ENCODE results near the gene PCNX2. TPM values are rescaled to one million over a fixed set of nuclear protein-coding genes. Genes with fewer than 3 reads are reported as not detected.

The PCNX2 gene
- total and polyA plus RNA-seq, 5 donors: 0.66 to 5.0 (median 3.1) TPM

GRCh38 chr1:232993555-232993954, 302.0 kb downstream of the PCNX2 start:
- DNase-seq: no peak
- H3K27ac ChIP-seq (ENCODE audit: low read length): no peak overlapping the region
- no peak overlapping the region for H3K4me3 ChIP-seq (ENCODE audit: low read length)
- intact Hi-C loops (cut with DNase I): no loop called here
- no peak for ATAC-seq
- H3K9me3 ChIP-seq (ENCODE audit: control insufficient read depth, low read length): no peaks in the 10 kb centered on the region
- no peaks in the 10 kb centered on the region for H3K27me3 ChIP-seq (ENCODE audit: control insufficient read depth, insufficient read depth)
- H3K4me1 ChIP-seq (ENCODE audit: control insufficient read depth, insufficient read depth, low read length): no peaks in the 10 kb centered on the region
- WGBS: over 99% methylated on average over 3 of the region's 3 CpGs

DNA sequence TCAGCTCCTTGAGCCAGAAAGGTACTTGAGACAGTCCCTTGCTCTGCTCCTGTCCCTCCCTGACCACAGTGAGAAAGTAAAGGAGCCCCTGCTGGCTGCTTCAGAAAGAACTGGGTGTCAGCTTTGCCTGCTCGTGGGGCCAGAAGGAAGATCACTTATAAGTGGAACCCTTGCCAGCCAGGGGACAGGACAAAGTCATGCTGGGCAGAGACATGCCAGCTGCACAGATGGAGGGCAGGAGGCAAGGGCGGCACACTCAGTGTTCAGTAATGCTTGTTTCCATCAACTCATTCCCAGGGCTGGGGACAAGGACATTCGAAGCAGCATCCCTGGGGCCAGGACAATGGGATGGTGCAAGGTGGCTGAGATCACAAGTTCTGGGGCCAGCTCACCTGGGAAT, 303.3 kb downstream of the PCNX2 start:
- no peak for DNase-seq

DNA sequence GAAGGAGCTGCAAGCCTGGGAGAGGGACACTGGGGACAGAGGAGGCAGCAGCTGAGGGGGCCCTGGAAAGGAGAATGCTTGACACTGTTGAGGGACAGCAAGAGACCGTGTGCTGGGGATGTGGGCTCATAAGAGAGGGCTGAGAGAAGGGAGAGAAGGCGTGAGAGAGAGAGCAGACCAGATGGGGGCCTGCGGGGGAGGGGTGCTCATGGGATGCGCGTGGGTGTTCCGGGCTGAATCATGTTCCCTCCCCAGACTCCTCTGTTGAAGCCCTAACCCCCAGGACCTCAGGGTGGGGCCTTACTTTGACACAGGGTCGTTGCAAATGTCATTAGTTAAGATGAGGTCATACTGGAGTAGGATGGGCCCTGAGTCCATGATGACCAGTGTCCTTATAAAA, 304.3 kb downstream of the PCNX2 start:
- no peaks in the 10 kb centered on the region for H3K4me1 ChIP-seq (ENCODE audit: control insufficient read depth, insufficient read depth, low read length)
- 85% methylated on average over 7 of the region's 7 CpGs for WGBS
- no peaks in the 10 kb centered on the region for H3K9me3 ChIP-seq (ENCODE audit: control insufficient read depth, low read length)
- ATAC-seq: no peak
- H3K27me3 ChIP-seq (ENCODE audit: control insufficient read depth, insufficient read depth): no peaks in the 10 kb centered on the region
- no peak overlapping the region for H3K4me3 ChIP-seq (ENCODE audit: low read length)
- no peak for DNase-seq
- H3K27ac ChIP-seq (ENCODE audit: low read length): no peak overlapping the region
- intact Hi-C loops (cut with DNase I): no loop called here

More for the DNA sequence above, 303.3 kb downstream of the PCNX2 start:
- no peaks in the 10 kb centered on the region for H3K4me1 ChIP-seq (ENCODE audit: control insufficient read depth, insufficient read depth, low read length)
- no peaks in the 10 kb centered on the region for H3K27me3 ChIP-seq (ENCODE audit: control insufficient read depth, insufficient read depth)
- H3K27ac ChIP-seq (ENCODE audit: low read length): no peak overlapping the region
- ATAC-seq: peak; percentile 63 to 73
- intact Hi-C loops (cut with DNase I): no loop called here
- H3K9me3 ChIP-seq (ENCODE audit: control insufficient read depth, low read length): no peaks in the 10 kb centered on the region
- H3K4me3 ChIP-seq (ENCODE audit: low read length): no peak overlapping the region
- 69% methylated on average over 3 of the region's 3 CpGs for WGBS

GRCh38 chr1:232990176-232991128, 305.1 kb downstream of the PCNX2 start:
- WGBS: 88% methylated on average over 20 of the region's 20 CpGs
- no peak for DNase-seq
- no peak for ATAC-seq
- H3K27me3 ChIP-seq (ENCODE audit: control insufficient read depth, insufficient read depth): no peaks in the 10 kb centered on the region
- H3K4me1 ChIP-seq (ENCODE audit: control insufficient read depth, insufficient read depth, low read length): no peaks in the 10 kb centered on the region
- H3K27ac ChIP-seq (ENCODE audit: low read length): no peak overlapping the region
- intact Hi-C loops (cut with DNase I): no loop called here
- no peaks in the 10 kb centered on the region for H3K9me3 ChIP-seq (ENCODE audit: control insufficient read depth, low read length)
- no peak overlapping the region for H3K4me3 ChIP-seq (ENCODE audit: low read length)

DNA sequence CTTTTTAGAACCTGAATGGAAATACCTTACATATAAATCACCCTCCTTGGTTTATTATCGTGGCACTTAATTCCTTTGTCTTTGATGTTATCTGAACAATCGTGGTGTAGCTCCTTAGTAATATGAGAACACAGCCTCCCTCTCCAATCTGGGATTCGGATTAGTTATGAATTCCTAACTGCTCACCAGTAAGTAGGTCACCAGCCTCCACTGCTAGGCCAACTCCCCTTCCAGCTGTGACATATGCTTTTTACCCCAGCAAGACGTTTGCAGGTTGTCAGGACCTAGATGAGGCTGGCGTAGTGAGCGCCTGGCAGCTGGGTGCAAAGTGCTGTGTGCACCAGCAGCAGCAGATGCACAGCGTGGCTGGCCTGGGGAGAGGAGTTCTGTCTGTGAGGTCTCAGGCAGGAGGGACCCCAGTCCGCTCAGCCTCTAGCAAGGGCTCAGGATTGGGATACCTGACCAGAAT, 306.9 kb downstream of the PCNX2 start:
- H3K4me3 ChIP-seq (ENCODE audit: low read length): no peak overlapping the region
- ATAC-seq: no peak
- H3K27ac ChIP-seq (ENCODE audit: low read length): no peak overlapping the region
- H3K4me1 ChIP-seq (ENCODE audit: control insufficient read depth, insufficient read depth, low read length): no peaks in the 10 kb centered on the region
- no peaks in the 10 kb centered on the region for H3K27me3 ChIP-seq (ENCODE audit: control insufficient read depth, insufficient read depth)
- intact Hi-C loops (cut with DNase I): no loop called here
- WGBS: 63% methylated on average over 8 of the region's 8 CpGs
- no peaks in the 10 kb centered on the region for H3K9me3 ChIP-seq (ENCODE audit: control insufficient read depth, low read length)
- no peak for DNase-seq

DNA sequence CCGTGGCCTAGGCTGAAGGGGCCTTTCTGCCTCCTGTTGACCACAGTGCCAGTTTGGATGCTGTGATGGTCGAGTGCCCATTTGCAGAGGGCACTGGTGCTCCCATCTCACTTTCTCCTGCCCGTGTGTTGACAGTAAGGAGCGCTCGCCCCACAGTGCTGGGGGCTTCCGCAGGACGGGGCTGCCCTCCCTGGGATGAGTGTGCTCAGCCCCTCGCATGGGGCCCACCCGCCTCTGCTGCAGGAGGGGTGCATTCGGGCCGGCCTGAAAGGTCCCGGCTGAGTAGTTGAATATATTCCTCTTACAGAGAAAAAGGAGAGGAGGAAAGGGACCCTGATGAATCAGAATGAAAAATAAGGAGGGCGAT, 307.8 kb downstream of the PCNX2 start:
- WGBS: 86% methylated on average over 13 of the region's 13 CpGs
- no peaks in the 10 kb centered on the region for H3K9me3 ChIP-seq (ENCODE audit: control insufficient read depth, low read length)
- H3K4me1 ChIP-seq (ENCODE audit: control insufficient read depth, insufficient read depth, low read length): no peaks in the 10 kb centered on the region
- ATAC-seq (no peak), DNase-seq (no peak)
- no peaks in the 10 kb centered on the region for H3K27me3 ChIP-seq (ENCODE audit: control insufficient read depth, insufficient read depth)
- intact Hi-C loops (cut with DNase I): no loop called here
- H3K27ac ChIP-seq (ENCODE audit: low read length): no peak overlapping the region
- H3K4me3 ChIP-seq (ENCODE audit: low read length): no peak overlapping the region

DNA sequence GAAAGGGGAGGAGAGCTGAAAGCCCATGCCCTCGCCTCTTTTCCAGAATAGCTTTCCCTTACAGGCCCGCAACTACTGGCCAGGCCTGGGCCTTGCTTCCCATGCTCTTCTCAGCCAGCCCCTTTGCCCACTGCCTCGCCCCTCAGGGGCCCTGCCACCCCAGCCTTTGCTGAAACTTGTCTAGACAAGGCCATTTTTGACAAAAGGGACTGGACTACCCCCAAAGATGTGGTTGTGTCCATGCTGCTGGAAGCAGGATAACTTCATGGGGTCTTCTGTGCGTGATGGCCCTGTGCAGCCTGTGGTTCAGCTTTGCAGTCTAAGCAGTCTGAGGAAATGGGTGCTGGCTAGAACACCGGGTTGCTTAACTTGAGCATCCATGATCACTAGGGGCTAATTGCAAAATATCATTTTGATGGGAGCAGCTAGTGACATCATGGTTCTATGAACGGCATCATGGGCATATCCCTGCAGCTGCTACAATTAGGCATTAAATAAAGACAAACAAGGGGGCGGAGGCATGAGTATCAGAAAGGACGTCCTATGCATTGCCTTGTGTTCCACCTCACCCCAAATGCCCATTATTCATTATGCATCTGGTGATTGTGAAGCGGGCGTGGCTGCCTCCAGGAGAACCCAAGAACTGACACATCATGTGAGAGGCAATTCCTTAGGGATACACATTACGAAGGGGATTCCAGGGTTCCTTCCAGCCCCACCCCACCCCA, 308.3 kb downstream of the PCNX2 start:
- DNase-seq (no peak), ATAC-seq (no peak)
- no peaks in the 10 kb centered on the region for H3K4me1 ChIP-seq (ENCODE audit: control insufficient read depth, insufficient read depth, low read length)
- intact Hi-C loops (cut with DNase I): no loop called here
- 96% methylated on average over 11 of the region's 11 CpGs for WGBS
- H3K9me3 ChIP-seq (ENCODE audit: control insufficient read depth, low read length): no peaks in the 10 kb centered on the region
- no peaks in the 10 kb centered on the region for H3K27me3 ChIP-seq (ENCODE audit: control insufficient read depth, insufficient read depth)
- H3K27ac ChIP-seq (ENCODE audit: low read length): no peak overlapping the region
- H3K4me3 ChIP-seq (ENCODE audit: low read length): no peak overlapping the region

GRCh38 chr1:232986527-232986922, 309.0 kb downstream of the PCNX2 start:
- DNase-seq (peak in 2 of 3 donors; percentile 68 to 71), ATAC-seq (peak; percentile 37 to 51)
- 84% methylated on average over 5 of the region's 5 CpGs for WGBS
- intact Hi-C loops (cut with DNase I): no loop called here
- H3K27ac ChIP-seq (ENCODE audit: low read length): no peak overlapping the region
- no peak overlapping the region for H3K4me3 ChIP-seq (ENCODE audit: low read length)
- no peaks in the 10 kb centered on the region for H3K9me3 ChIP-seq (ENCODE audit: control insufficient read depth, low read length)
- H3K27me3 ChIP-seq (ENCODE audit: control insufficient read depth, insufficient read depth): no peaks in the 10 kb centered on the region
- no peaks in the 10 kb centered on the region for H3K4me1 ChIP-seq (ENCODE audit: control insufficient read depth, insufficient read depth, low read length)

DNA sequence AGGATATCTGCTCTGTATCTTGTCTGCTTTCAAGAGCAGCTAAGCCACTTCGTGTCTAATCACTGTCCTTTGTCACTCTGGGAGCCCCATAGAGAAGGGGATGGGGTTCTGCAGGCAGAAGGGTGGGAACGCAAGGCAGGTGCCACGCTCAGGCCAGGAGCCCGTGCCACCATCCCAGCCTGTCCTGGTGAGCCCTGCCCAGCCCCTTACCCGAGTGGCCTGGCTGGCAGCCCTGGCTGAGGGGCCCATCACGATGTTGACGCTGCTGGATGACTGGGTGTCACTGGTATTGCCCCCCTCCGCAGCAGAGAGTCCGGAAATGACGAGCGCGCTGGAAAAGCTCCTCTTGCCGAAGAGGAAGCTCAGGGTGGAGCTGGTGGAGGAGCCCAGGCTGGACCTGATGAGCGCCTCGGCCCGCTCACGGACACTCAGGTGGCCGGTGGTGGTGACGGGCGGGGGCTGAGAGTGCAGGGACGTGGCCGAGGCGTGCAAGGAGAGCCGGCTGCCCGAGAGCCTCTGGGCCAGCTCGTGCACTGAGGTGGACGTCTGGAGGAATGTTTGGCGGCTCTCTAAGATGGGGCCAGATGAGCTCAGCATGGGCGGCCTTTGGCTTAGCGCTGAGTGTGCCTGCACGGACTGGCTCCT, 309.5 kb downstream of the PCNX2 start:
- DNase-seq (no peak), ATAC-seq (peak in 1 of 2 donors; percentile 13)
- no peak overlapping the region for H3K27ac ChIP-seq (ENCODE audit: low read length)
- intact Hi-C loops (cut with DNase I): no loop called here
- H3K4me3 ChIP-seq (ENCODE audit: low read length): no peak overlapping the region
- WGBS: 84% methylated on average over 31 of the region's 31 CpGs
- H3K4me1 ChIP-seq (ENCODE audit: control insufficient read depth, insufficient read depth, low read length): no peaks in the 10 kb centered on the region
- H3K27me3 ChIP-seq (ENCODE audit: control insufficient read depth, insufficient read depth): no peaks in the 10 kb centered on the region
- no peaks in the 10 kb centered on the region for H3K9me3 ChIP-seq (ENCODE audit: control insufficient read depth, low read length)

GRCh38 chr1:232984577-232985425, 310.7 kb downstream of the PCNX2 start:
- ATAC-seq: no peak
- WGBS: 92% methylated on average over 10 of the region's 10 CpGs
- intact Hi-C loops (cut with DNase I): no loop called here
- Histone ChIP-seq H3K27ac (ENCODE audit: low read length) (no peak overlapping the region), H3K9me3 (ENCODE audit: control insufficient read depth, low read length) (no peaks in the 10 kb centered on the region), H3K4me1 (ENCODE audit: control insufficient read depth, insufficient read depth, low read length) (no peaks in the 10 kb centered on the region), H3K4me3 (ENCODE audit: low read length) (no peak overlapping the region), H3K27me3 (ENCODE audit: control insufficient read depth, insufficient read depth) (no peaks in the 10 kb centered on the region)
- no peak for DNase-seq

Measured in right cardiac atrium (tissue), 5 donors.